ENCODE results near the gene LCK.

Gene LCK

DNA sequence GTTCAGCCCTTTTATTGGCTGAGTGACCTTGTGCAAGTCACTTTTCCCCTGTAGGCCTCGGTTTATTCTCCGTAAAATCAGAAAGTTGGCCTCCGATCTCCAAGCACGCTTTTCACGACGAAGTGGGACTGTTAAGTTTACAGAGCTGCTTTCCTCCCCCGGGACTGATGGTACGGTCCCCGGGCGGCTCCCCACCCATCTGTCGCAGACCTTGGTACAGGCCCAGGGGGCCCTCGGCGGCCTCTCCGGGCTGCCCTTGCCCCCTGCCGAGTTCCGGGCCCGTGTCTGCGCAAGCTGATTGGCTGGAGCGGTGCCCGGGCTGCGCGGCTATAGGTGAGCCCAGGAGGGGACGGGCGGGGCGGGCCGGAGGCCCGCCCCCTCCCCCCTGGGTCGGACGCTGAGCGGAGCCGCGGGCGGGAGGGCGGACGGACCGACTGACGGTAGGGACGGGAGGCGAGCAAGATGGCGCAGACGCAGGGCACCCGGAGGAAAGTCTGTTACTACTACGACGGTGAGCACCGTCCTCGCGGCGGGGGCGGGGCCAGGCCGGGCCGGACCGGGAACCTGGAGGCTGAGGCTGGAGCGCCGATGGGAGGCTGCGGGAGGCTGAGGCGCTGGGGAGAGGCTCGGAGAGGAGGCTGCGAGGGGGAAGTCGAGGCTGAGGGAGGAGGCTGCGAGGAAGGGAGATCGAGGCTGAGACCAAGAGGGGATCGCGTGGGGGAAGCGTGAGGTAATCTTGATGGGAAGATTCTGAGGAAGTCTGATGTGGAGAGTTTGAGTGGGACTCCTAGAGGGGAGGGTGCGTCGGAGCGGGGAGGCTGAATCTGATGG lies 40.9 kb downstream of the LCK start, which contains the start of gene HDAC1 (continued):
- TF ChIP-seq, protein P1, sequence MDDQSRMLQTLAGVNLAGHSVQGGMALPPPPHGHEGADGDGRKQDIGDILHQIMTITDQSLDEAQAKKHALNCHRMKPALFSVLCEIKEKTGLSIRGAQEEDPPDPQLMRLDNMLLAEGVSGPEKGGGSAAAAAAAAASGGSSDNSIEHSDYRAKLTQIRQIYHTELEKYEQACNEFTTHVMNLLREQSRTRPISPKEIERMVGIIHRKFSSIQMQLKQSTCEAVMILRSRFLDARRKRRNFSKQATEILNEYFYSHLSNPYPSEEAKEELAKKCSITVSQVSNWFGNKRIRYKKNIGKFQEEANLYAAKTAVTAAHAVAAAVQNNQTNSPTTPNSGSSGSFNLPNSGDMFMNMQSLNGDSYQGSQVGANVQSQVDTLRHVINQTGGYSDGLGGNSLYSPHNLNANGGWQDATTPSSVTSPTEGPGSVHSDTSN (CRISPR knock-in tag; IDR thresholded peaks at IDR 0.05) = no peak
- TF ChIP-seq RBAK (tag by site-specific recombination; IDR thresholded peaks at IDR 0.05) = 0 out of 2 replicates have a peak, but pooled peaks have one; percentile 62
- TF ChIP-seq, protein P2, sequence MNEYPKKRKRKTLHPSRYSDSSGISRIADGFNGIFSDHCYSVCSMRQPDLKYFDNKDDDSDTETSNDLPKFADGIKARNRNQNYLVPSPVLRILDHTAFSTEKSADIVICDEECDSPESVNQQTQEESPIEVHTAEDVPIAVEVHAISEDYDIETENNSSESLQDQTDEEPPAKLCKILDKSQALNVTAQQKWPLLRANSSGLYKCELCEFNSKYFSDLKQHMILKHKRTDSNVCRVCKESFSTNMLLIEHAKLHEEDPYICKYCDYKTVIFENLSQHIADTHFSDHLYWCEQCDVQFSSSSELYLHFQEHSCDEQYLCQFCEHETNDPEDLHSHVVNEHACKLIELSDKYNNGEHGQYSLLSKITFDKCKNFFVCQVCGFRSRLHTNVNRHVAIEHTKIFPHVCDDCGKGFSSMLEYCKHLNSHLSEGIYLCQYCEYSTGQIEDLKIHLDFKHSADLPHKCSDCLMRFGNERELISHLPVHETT (tag by site-specific recombination; IDR thresholded peaks at IDR 0.05) = peak; percentile 41; the same call in 1 of the 2 replicates
- TF ChIP-seq KLF7 (tag by site-specific recombination; IDR thresholded peaks at IDR 0.05; ENCODE audit: borderline replicate concordance) = peak; percentile 75; the same call in 1 of the 2 replicates
- no peak for TF ChIP-seq ZNF514 (tag by site-specific recombination; IDR thresholded peaks at IDR 0.05)
- TF ChIP-seq HOXD13 (CRISPR knock-in tag; IDR thresholded peaks at IDR 0.05; ENCODE audit: borderline replicate concordance) = no peak
- TF ChIP-seq ZNF423 (tag by site-specific recombination; IDR thresholded peaks at IDR 0.05) = peak; percentile 93
- peak; percentile 84 for TF ChIP-seq SP7 (tag by site-specific recombination; IDR thresholded peaks at IDR 0.05)
- no peak for TF ChIP-seq HOXA7 (CRISPR knock-in tag; IDR thresholded peaks at IDR 0.05; ENCODE audit: borderline replicate concordance)
- no peak for TF ChIP-seq ZNF791 (tag by site-specific recombination; IDR thresholded peaks at IDR 0.05)
- peak; percentile 63 for TF ChIP-seq ZNF843 (tag by site-specific recombination; IDR thresholded peaks at IDR 0.05)
- TF ChIP-seq SCRT1 (tag by site-specific recombination; IDR thresholded peaks at IDR 0.05; ENCODE audit: borderline replicate concordance) = no peak
- TF ChIP-seq ZFP69B (tag by site-specific recombination; IDR thresholded peaks at IDR 0.05) = peak; percentile 62; the same call in 1 of the 2 replicates
- TF ChIP-seq GLIS2 (tag by site-specific recombination; IDR thresholded peaks at IDR 0.05) = peak; percentile 99
- peak; percentile 84 for TF ChIP-seq ZBTB48 (tag by site-specific recombination; IDR thresholded peaks at IDR 0.05)
- TF ChIP-seq SALL2 (tag by site-specific recombination; IDR thresholded peaks at IDR 0.05; ENCODE audit: borderline replicate concordance) = no peak
- no peak for TF ChIP-seq ZNF555 (tag by site-specific recombination; conservative IDR thresholded peaks at IDR 0.05)
- TF ChIP-seq ZNF2 (tag by site-specific recombination; IDR thresholded peaks at IDR 0.05) = peak; percentile 96
- TF ChIP-seq, protein P3, sequence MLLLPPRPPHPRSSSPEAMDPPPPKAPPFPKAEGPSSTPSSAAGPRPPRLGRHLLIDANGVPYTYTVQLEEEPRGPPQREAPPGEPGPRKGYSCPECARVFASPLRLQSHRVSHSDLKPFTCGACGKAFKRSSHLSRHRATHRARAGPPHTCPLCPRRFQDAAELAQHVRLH (tag by site-specific recombination; IDR thresholded peaks at IDR 0.05) = peak; percentile 92
- no peak for TF ChIP-seq ZNF670 (tag by site-specific recombination; IDR thresholded peaks at IDR 0.05; ENCODE audit: low read depth)
- TF ChIP-seq ZNF404 (tag by site-specific recombination; IDR thresholded peaks at IDR 0.05) = no peak
- no peak; the same call in 1 of the 2 replicates for TF ChIP-seq ZNF768 (tag by site-specific recombination; IDR thresholded peaks at IDR 0.05)
- TF ChIP-seq, protein P4, sequence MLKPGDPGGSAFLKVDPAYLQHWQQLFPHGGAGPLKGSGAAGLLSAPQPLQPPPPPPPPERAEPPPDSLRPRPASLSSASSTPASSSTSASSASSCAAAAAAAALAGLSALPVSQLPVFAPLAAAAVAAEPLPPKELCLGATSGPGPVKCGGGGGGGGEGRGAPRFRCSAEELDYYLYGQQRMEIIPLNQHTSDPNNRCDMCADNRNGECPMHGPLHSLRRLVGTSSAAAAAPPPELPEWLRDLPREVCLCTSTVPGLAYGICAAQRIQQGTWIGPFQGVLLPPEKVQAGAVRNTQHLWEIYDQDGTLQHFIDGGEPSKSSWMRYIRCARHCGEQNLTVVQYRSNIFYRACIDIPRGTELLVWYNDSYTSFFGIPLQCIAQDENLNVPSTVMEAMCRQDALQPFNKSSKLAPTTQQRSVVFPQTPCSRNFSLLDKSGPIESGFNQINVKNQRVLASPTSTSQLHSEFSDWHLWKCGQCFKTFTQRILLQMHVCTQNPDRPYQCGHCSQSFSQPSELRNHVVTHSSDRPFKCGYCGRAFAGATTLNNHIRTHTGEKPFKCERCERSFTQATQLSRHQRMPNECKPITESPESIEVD (tag by site-specific recombination; IDR thresholded peaks at IDR 0.05) = no peak
- TF ChIP-seq, protein P5, sequence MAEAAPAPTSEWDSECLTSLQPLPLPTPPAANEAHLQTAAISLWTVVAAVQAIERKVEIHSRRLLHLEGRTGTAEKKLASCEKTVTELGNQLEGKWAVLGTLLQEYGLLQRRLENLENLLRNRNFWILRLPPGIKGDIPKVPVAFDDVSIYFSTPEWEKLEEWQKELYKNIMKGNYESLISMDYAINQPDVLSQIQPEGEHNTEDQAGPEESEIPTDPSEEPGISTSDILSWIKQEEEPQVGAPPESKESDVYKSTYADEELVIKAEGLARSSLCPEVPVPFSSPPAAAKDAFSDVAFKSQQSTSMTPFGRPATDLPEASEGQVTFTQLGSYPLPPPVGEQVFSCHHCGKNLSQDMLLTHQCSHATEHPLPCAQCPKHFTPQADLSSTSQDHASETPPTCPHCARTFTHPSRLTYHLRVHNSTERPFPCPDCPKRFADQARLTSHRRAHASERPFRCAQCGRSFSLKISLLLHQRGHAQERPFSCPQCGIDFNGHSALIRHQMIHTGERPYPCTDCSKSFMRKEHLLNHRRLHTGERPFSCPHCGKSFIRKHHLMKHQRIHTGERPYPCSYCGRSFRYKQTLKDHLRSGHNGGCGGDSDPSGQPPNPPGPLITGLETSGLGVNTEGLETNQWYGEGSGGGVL (tag by site-specific recombination; IDR thresholded peaks at IDR 0.05) = peak; percentile 91
- 0 out of 2 replicates have a peak, but pooled peaks have one; percentile 26 for TF ChIP-seq ZNF623 (tag by site-specific recombination; IDR thresholded peaks at IDR 0.05)
- no peak for TF ChIP-seq ZNF426 (tag by site-specific recombination; IDR thresholded peaks at IDR 0.05)
- TF ChIP-seq, protein P6, sequence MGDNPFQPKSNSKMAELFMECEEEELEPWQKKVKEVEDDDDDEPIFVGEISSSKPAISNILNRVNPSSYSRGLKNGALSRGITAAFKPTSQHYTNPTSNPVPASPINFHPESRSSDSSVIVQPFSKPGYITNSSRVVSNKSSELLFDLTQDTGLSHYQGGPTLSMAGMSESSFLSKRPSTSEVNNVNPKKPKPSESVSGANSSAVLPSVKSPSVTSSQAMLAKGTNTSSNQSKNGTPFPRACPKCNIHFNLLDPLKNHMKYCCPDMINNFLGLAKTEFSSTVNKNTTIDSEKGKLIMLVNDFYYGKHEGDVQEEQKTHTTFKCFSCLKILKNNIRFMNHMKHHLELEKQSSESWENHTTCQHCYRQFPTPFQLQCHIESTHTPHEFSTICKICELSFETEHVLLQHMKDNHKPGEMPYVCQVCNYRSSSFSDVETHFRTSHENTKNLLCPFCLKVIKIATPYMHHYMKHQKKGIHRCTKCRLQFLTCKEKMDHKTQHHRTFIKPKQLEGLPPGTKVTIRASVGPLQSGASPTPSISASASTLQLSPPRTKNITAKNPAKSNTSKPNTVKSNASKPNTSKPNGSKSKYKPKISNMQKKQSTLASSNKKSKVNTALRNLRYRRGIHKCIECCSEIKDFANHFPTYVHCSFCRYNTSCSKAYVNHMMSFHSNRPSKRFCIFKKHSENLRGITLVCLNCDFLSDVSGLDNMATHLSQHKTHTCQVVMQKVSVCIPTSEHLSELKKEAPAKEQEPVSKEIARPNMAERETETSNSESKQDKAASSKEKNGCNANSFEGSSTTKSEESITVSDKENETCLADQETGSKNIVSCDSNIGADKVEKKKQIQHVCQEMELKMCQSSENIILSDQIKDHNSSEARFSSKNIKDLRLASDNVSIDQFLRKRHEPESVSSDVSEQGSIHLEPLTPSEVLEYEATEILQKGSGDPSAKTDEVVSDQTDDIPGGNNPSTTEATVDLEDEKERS (tag by site-specific recombination; IDR thresholded peaks at IDR 0.05) = peak; percentile 99
- no peak for TF ChIP-seq ZNF114 (tag by site-specific recombination; IDR thresholded peaks at IDR 0.05)
- TF ChIP-seq ZNF571 (tag by site-specific recombination; IDR thresholded peaks at IDR 0.05) = no peak
- TF ChIP-seq ZNF560 (tag by site-specific recombination; IDR thresholded peaks at IDR 0.05; ENCODE audit: borderline replicate concordance) = no peak
- TF ChIP-seq ZNF701 (tag by site-specific recombination; IDR thresholded peaks at IDR 0.05) = no peak
